Activated T-cell treated with anti-CD3 and anti-CD28 coated beads for 1 hour (primary cell): ENCODE measurements around the gene COL24A1.
"Not testable (repeated sequence)": the region's sequence is repeated elsewhere in the genome, so short reads cannot be mapped to it uniquely, and the experiment has no call there.

ENCODE experiments used
- DNase-seq: peaks from one replicate; pipeline ENCODE4 v3.0.0-alpha.2; 2020; ENCODE audit warnings: low read depth

Gene COL24A1

DNA sequence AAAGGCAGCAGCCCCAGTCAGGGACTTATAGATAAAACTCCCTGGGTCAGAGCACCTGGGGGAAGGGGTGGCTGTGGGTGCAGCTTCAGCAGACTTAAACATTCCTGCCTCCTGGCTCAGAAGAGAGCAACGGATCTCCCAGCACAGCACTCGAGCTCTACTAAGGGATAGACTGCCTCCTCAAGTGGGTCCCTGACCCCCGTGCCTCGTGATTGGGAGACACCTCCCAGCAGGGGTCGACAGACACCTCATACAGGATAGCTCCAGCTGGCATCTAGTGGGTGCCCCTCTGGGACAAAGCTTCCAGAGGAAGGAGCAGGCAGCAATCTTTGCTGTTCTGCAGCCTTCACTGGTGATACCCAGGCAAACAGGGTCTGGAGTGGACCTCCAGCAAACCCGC, 84.1 kb downstream of the COL24A1 start:
- not testable (repeated sequence) for DNase-seq

DNA sequence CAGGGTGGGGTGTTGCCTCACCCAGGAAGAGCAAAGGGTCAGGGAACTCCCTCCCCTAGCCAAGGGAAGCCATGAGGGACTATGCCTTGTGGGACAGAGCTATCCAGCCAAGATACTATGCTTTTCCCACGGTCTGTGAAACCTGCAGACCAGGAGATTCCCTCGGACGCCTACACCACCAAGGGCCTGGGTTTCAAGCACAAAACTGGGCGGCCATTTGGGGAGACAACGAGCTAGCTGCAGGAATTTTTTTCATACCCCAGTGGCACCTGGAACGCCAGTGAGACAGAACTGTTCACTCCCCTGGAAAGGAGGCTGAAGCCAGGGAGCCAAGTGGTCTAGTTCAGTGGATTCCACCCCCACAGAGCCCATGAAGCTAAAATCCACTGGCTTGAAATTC, 84.7 kb downstream of the COL24A1 start:
- DNase-seq = not testable (repeated sequence)

DNA sequence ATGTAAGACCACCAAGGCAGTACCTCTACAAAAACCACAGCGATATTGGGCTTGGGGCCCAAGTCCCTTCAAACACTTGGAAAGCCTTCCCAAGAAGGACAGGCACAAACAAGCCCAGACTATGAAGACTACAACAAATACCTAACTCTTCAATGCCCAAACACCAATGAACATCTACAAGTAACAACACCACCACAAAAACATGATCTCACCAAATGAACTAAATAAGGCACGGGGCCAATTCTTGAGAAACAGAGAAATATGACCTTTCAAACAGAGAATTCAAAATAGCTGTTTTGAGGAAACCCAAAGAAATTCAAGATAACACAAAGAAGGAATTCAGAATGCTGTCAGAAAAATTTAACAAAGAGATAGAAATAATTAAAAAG, 86.8 kb downstream of the COL24A1 start:
- no peak for DNase-seq

DNA sequence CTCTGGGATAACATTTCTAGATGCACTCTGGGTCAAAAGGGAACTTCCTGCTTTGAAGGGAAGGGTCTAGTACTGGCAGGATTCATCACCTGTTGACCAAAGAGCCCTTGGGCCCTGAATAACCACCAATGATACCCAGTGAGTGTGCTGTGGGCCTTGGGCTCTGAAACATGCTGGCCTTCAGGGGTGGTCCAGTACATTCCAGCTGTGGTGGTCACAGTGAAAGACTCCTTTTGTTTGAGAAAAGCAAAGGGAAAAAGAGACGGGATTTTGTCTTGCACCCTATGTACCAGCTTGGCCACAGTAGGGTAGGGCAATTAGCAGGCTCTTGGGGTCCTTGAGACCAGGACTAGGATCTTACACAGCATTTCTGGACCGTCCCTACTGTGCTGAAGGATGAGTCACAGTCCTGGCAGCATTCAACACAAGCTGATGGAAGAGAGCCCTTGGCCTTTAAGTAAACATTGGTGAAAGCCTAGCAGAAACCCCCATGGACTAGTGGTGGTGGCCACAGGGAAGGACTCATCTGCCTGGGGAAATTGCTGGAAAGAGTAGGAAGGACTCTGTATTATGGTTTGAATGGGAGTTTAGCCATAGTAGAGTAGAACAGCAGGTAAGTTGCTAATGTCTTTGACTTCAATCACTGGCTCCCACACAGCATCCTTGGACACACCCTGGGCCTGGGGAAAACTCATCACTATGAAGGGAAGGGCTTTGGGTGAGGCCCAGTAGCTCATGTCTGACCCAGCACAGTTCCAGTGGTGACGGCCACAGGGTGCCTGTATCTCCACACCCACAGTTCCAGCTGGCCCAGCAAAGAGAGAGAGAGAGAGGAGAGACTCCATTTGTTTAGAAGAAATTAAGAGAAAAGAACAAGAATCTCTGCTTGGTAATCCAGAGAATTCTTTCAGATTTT, 87.5 kb downstream of the COL24A1 start:
- no peak for DNase-seq

DNA sequence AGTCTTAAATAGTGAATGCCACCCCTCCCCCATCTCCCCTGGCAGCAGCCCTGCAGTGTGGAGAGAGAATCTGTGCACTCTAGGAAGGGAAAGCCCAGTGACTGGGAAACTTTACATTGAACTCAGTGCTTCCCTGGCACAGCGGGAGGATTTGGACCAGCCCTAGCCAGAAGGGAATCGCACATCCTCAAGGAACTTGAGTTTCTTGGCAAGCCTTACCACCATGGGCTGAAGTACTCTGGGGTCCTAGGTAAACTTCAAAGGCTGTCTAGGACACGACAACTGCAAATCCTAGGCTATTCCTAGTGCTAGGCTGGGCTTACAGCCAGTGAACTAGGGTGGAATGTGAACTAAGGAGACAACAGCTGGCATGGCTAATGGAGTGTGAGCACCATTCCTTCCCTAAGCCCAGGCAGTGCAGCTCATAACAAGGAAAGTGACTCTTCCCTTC, 88.3 kb downstream of the COL24A1 start:
- no peak for DNase-seq

DNA sequence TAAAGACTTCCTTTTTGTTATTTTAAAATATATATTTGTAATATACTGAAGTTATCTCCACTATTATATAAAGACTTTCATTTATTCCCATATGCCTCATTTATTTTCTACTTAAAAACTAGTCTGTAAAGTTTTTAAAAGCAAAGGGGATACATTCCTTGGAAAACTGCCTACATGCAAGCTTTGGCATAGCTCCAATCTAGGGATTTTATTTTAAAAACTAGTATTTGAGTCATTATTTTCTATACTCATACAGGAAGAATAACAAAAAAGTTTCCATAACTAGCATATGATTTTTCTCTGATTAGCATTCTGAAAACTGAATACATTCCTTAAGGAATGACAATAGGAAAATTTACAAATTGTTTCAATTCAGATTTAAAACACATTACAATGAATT, 88.9 kb downstream of the COL24A1 start:
- no peak for DNase-seq

DNA sequence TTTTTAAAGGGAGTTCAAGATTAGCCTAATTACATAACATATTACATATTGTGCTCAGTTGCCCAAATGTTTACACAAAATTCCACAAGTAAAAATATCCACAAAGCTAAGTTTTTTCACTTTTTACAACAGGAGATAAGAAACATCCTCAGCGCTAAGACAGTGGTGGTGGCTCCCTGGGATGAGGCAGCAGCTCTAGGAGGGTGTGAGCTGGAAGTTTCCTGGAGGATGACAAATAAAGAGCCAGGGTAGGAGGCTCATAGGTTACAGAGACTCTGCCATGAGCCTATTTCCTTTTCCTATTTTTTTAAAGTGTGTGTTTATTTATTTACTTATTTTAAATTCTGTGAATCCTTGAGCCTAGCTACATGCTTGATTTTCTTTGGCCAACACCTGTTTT, 91.7 kb downstream of the COL24A1 start:
- DNase-seq = no peak

DNA sequence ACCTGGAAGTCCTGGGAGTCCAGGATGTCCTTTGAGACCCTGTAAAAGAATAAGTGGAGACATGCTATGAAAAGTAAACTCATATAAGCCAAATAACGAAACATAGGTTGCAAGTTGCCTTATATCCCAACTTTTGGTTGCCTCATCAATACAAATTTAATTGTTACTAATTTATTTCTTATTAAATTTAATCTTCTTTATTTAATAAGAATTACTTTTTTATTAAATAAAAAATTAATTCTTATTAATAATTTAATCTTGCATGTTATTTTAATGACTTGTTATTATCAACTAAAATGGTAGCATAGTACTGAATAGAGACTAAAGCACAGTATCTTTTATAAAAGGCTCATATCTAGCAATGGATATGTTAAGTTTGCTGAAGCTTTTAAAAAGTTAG, 92.9 kb downstream of the COL24A1 start:
- DNase-seq = no peak

DNA sequence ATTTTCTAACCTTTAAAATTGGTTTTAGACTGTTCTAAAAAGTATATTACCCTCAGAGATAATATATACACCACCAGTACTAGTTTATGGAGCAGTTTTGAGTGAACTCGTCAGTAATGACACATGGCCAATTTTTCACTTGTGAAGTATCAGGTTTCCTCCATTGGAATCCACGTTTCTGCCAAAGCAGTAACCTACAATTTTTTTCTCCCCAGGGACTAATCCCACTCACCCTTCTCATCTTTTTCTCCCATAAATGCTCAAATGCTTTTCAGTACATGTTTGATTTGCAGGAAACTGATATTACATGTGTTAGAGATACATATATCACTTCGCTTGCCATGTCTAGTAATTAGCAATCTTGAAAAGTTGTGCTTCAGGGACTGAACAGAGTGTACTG, 94.1 kb downstream of the COL24A1 start:
- no peak for DNase-seq

DNA sequence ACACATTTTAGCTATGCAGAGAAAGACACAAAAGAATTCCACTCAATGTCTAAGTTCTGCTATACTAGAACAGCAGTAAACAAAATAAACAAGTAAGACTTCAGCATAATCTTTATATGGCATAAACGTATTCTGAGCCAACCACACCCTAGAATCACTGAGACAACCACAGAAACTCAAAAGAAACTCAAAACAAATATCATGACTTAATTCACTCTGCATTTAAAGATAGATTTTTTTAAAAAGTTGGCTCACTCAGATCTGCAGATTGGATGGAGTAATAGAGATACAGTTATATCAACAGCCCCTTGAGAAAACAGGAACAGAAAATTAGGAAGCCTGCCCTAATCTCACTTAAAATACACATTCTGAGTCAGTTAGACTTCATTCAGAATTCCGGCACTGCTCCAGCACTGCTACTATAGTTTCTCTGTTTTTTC, 95.0 kb downstream of the COL24A1 start:
- DNase-seq = no peak

DNA sequence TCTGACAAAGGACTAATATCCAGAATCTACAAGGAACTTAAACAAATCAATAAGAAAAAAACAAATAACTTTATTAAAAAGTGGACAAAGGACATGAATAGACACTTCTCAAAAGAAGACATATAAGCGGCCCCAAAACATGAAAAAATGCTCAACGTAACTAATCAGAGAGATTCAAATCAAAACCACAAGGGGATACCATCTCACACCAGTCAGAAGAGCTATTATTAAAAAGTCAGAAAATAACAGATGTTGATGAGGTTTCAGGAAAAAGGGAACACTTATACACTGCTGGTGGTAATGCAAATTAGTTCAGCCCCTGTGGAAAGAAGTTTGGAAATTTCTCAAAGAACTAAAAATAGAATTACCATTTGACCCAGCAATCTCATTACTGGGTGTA, 102.2 kb downstream of the COL24A1 start:
- no peak for DNase-seq

DNA sequence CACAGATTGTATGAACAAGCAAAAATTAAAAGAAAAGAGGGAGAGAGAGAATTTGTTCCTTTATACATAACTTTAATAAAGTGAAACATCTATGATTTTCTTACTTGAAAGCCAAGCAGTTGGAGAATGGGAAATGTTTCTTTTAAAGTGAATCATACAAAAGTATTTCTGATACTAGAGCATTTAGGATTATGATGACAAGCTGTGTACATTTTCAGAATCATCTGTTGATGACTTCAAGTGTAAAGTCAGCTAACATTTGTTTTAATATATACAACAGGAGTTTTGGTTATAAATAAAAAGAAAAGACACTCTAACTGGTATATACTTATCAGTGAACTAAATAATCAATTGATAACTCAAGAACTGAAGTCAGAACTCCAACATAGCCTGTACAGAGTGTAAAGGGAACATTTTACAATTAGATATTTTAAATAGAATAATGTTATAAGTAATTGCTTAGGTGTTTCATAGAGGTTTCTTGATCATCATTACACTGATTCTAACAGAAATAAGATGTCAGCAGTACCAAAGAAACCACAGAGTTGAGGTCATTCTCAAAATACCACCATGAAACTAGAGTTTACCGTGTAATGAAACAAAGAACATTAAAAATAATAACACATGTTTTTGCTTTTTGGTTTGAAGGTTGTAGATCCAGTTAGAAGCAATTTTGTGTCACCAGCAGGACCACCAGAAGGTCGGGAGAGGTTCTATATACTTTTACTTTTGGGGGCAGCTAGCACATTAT, 103.4 kb downstream of the COL24A1 start:
- DNase-seq = no peak

DNA sequence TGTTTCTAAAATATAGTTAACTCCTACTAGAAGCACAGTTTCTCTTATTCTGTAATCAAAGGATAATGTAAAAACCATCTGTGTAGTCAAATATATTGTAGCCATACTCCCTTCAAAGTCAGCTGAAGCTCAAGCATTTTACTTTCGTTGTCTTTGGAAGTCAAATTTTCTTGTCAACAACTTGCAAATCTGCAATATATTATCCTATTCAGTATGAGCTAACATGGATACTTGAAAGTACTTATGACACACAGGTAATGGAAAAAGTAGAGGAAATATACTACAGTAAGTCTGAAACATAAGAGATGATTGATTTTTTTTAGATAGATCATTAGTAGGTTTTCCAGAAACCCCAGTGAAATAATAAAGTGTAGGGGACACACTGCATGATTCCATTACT, 121.5 kb downstream of the COL24A1 start:
- DNase-seq = no peak

DNA sequence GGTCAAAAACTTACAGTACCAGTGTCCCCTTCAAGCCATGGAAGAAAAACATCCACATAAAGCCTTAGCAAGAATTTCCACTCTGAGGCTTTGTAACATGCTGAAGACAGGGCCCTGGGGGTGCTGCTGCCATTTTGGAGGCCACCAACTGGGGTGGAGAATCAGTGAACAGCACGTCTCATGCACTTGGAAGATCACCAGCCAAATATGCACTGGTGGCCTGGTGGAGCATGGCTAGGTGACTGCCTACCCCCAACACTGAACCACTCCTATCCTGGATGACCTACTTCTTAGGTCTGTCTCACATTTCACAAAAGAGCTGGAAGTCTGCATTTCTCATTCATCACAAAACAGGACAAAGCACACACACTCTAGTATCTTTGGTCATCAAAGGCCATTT, 126.4 kb downstream of the COL24A1 start:
- no peak for DNase-seq

DNA sequence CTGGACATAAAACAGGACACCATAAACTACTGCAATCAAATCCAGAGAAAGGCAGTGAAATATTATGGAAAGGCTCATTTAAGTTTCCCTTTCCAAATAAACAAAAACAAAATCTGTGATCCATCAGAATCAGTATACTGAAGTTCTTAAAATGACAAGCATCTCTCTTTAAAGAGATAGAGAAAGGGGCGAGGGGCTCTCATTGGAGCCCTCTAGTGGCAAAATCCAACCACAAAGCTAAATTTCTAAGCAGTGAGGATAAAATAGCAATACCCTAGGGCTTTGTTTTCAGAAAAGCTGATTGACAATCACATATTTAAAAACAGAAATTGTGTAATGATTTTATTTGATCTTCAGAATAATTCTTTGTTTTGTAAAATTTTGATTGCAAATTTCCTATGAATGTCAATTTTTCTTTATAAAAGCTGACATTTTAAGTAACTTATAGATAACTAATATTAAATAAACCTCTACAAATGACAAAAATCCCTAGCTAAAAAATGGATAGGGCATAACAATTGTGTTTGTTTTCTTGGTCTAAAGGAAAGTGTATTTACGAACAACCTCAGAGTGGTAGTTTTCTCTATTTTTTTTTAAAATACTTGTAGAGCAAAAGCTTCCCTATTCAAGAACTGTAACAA, 138.2 kb downstream of the COL24A1 start:
- DNase-seq = no peak

DNA sequence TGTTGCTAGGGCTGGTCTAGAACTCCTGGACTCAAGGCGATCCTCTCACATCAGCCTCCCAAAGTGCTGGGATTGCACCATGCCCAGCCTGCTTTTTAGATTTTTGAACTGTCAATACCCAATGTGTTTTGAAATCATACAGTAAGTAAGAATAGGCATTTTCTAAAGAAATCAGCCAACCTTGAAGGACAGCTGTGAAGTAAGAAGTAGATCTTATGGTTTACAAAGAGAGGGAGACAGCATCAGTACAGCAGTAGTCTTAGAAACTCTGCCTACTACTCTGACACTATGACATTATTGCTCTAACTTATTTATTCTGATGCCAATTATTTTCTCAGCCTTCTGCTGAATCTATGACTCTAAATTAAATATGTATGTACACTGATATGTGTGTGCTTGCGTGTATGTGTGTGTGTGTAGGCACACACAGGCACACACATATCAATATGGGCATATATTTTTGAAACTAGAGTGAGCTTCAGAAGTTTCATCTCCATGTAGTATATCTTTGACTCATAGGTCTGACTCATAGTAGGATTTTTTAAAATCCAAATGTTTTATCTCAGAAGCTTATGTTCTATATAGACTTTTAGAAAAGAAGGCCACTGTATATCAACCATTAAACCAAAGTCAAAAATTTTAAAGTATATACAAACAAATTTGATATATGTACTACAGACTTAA, 140.4 kb downstream of the COL24A1 start:
- no peak for DNase-seq

DNA sequence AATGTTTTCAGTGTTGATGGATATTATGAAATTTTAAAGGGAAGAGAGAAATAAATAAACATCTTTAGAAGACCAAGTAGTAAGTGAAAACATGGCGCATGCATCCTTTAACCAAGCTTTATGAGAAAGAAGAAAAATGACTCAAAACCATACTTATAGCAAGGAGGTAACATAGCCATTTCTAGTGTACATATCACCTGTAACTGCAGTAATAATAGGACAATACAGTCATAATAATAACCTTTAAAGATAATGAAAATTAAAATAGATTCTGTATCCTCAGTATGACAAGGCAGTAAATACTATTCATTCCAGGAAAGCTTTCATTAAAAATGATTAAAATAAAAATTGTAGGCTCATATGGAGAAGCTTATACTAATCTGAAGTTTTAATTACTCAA, 141.2 kb downstream of the COL24A1 start:
- DNase-seq = no peak

DNA sequence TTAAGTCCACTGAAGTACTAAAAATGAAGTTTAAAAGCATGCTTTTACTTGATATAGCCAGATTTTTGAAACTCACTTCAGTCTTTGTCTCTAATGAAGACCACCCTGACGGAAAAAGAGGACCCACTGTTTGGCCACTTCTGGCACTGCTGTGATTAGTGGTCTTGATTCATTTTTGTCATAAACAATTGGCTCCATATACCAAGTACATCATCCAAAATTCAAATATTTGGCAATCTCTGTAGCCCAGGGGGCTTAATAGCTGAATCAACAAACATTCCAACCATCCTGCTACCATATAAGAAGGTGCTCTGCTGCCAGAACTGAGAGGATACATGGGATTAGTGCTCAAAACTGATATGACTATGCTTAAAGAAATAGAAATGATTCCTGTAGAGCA, 156.0 kb downstream of the COL24A1 start:
- no peak for DNase-seq

DNA sequence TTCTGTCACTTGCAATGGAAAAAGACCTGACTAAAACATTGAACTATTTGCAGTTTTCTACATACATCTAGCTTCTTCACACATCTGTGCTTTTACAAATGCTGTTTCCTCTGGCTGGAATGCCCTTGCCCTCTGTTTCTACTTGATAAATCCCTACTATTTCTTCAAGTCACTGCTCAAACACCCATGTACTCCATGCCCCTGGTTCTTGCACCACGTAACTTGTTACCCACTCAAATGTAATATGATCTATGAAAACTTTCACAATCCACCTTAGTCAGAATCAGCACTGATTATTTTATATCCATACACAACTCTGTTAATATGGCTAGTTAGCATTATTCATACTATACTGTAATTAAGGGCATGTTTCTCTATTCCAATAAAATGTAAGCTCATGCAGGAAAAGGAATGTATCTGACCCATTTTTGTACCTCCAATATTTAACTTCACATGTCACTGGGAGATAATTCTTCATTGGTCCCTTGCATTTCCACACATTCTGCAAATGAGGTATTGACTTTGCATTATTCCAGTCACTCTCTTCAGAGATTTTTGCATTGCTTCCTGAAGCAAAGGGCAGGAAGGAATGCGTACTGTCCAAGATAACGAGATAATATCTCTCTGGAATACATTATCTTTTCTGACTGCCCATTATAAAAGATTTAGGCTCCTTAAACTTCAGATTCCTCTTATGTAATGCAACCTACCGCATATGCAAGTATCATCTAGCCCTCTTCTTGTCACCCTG, 158.3 kb downstream of the COL24A1 start:
- DNase-seq = no peak

DNA sequence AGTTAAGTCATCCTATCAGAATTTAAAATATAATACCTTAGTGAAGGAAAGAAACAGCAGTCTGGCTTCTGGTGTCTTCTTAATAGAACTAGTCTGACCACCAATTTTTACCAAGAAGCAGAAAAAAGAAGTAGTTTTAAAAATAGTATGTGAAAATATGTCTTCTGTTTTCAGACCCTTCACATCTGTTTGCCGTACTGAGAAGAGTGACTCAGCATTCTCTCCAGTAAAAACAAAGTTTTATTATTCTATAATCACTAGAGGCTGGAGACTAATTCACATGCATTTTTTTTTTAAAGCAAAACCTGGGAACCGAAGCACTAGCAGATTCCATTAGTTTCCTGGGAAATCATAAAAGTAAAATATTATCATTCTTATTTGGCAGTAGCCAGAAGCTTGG, 163.8 kb downstream of the COL24A1 start:
- DNase-seq = no peak

DNA sequence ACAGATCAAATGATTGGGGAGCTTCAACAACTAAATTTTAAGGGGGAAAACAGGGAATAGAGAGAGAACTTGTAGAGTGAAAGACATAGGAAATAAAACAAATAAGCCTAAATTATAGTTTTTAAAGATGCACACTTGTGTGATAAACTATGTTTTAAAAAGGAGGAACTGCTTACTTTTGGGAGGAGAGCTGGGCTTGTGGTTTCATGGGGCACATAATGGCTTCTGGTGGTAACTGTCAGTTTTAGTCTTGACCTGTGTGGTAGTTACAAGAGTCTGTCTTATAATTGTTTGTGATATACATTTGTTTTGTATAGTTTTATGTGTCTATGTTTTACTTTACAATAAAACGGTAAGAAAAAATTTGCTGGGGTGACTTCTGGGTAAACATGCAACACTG, 165.3 kb downstream of the COL24A1 start:
- DNase-seq = no peak
